Fibroblast of lung (primary cell): ENCODE measurements around the gene PLEKHA7. TPM values are rescaled to one million over a fixed set of nuclear protein-coding genes. Genes with fewer than 3 reads are reported as not detected.

Experiments used
- DNase-seq, 2 donors: peaks; one replicate each; pipeline versions ENCODE4 v3.0.0 to v3.0.0-alpha.2; 2010; ENCODE audit warnings: low read depth in 2 of 2
- H2AFZ ChIP-seq: 2 replicates; pipeline ENCODE4 v1.5.1; 2012; ENCODE audit warnings: low read length, control low read depth, inconsistent platforms
- H3K27ac ChIP-seq: 2 replicates; pipeline ENCODE4 v1.5.1; 2011; ENCODE audit warnings: low read length, control low read depth; ENCODE audit not compliant: insufficient read depth
- H3K27me3 ChIP-seq: 2 replicates; pipeline ENCODE4 v1.5.1; 2011; ENCODE audit warnings: mild to moderate bottlenecking, low read length; ENCODE audit not compliant: control insufficient read depth, insufficient read depth
- H3K36me3 ChIP-seq: 2 replicates; pipeline ENCODE4 v1.5.1; 2011; ENCODE audit warnings: low read length; ENCODE audit not compliant: control insufficient read depth, insufficient read depth
- H3K4me1 ChIP-seq: 2 replicates; pipeline ENCODE4 v1.5.1; 2011; ENCODE audit warnings: low read length; ENCODE audit not compliant: control insufficient read depth, insufficient read depth; ENCODE audit errors: extremely low read depth
- H3K4me2 ChIP-seq: 2 replicates; pipeline ENCODE4 v1.5.1; 2011; ENCODE audit warnings: low read length, control low read depth; ENCODE audit not compliant: insufficient read depth; ENCODE audit errors: extremely low read depth
- H3K4me3 ChIP-seq, 4 experiments: fragments of 200-600 bp in 1 of 4; sonication (generic) in 1 of 4; replicated peaks in 1 of 4; 2 replicates each; pipeline ENCODE4 v1.5.1; 2011 to 2016; ENCODE audit warnings: low read length in 4 of 4, low read depth in 3 of 4, mild to moderate bottlenecking in 3 of 4, control low read depth in 2 of 4, inconsistent platforms in 1 of 4, mixed read lengths in 1 of 4; ENCODE audit not compliant: insufficient read depth in 1 of 4; ENCODE audit errors: control extremely low read depth in 1 of 4
- H3K79me2 ChIP-seq: 2 replicates; pipeline ENCODE4 v1.5.1; 2012; ENCODE audit warnings: mild to moderate bottlenecking, low read length, inconsistent platforms; ENCODE audit not compliant: control insufficient read depth, insufficient read depth
- H3K9ac ChIP-seq: 2 replicates; pipeline ENCODE4 v1.5.1; 2011; ENCODE audit warnings: mild to moderate bottlenecking, low read length, control low read depth; ENCODE audit not compliant: insufficient read depth
- H3K9me3 ChIP-seq: 2 replicates; pipeline ENCODE4 v1.5.1; 2012; ENCODE audit warnings: low read depth, low read length; ENCODE audit not compliant: control insufficient read depth, insufficient read depth
- H4K20me1 ChIP-seq: 2 replicates; pipeline ENCODE4 v1.5.1; 2011; ENCODE audit warnings: low read length; ENCODE audit not compliant: control insufficient read depth, insufficient read depth; ENCODE audit errors: extremely low read depth
- EZH2 ChIP-seq: IDR thresholded peaks from 2 replicates; pipeline ENCODE4 v1.5.1; 2012; ENCODE audit warnings: low read length, control low read depth, mild to moderate bottlenecking; ENCODE audit errors: missing control alignments
- polyA plus RNA-seq, 2 donors: library from polyadenylated mRNA; depleted of rRNA in 1 of 2; stranded (reverse) in 1 of 2; unstranded in 1 of 2; fragments of >200 nt; gene quantifications; 2 replicates each; pipeline ENCODE4 v1.2.1, GENCODE V29; 2011 to 2012; ENCODE audit warnings: missing spikeins in 1 of 2
- total RNA-seq: library from RNA; depleted of rRNA; stranded (reverse); fragments of >200 nt; gene quantifications from 2 replicates; pipeline ENCODE4 v1.2.1, GENCODE V29; 2014
- TF ChIP-seq, protein P1 (sequence below), 2 donors: IDR thresholded peaks in 1 of 2; conservative IDR thresholded peaks in 1 of 2; 1 replicate in 1 of 2; 2 replicates in 1 of 2; pipeline ENCODE4 v1.5.1; 2011 to 2012; ENCODE audit warnings: low read length in 2 of 2, control low read depth in 1 of 2, inconsistent platforms in 1 of 2, low read depth in 1 of 2, mild to moderate bottlenecking in 1 of 2

Gene PLEKHA7
- total and polyA plus RNA-seq, 2 donors (not counting 1 experiment from before 2014, with no cell fraction given), result 0.11 to 0.17 TPM

- no peak overlapping the region for H3K4me2 ChIP-seq
- DNase-seq, result no peak
- H3K4me3 ChIP-seq, result no peak overlapping the region
- no peaks in the 10 kb centered on the region for H3K9me3 ChIP-seq
- no peak overlapping the region for H2AFZ ChIP-seq
- TF ChIP-seq EZH2, result no peak
- TF ChIP-seq, protein P1, sequence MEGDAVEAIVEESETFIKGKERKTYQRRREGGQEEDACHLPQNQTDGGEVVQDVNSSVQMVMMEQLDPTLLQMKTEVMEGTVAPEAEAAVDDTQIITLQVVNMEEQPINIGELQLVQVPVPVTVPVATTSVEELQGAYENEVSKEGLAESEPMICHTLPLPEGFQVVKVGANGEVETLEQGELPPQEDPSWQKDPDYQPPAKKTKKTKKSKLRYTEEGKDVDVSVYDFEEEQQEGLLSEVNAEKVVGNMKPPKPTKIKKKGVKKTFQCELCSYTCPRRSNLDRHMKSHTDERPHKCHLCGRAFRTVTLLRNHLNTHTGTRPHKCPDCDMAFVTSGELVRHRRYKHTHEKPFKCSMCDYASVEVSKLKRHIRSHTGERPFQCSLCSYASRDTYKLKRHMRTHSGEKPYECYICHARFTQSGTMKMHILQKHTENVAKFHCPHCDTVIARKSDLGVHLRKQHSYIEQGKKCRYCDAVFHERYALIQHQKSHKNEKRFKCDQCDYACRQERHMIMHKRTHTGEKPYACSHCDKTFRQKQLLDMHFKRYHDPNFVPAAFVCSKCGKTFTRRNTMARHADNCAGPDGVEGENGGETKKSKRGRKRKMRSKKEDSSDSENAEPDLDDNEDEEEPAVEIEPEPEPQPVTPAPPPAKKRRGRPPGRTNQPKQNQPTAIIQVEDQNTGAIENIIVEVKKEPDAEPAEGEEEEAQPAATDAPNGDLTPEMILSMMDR (conservative IDR thresholded peaks at IDR 0.05 in 1 of 2, IDR thresholded peaks at IDR 0.05 in 1 of 2; ENCODE audit: low read depth in 1 of 2, low read length in 2 of 2), result no peak
- H3K36me3 ChIP-seq, result peaks cover 8% of the 10 kb centered on the region
- H4K20me1 ChIP-seq, result peaks cover 2% of the 10 kb centered on the region
- H3K27ac ChIP-seq, result no peak overlapping the region
- H3K27me3 ChIP-seq, result no peaks in the 10 kb centered on the region
- H3K4me1 ChIP-seq, result no peaks in the 10 kb centered on the region
- peaks cover 3% of the 10 kb centered on the region for H3K79me2 ChIP-seq
- no peak overlapping the region for H3K9ac ChIP-seq
Measured at GRCh38 chr11:16750417-16750816, 263.8 kb downstream of the PLEKHA7 start.

DNA sequence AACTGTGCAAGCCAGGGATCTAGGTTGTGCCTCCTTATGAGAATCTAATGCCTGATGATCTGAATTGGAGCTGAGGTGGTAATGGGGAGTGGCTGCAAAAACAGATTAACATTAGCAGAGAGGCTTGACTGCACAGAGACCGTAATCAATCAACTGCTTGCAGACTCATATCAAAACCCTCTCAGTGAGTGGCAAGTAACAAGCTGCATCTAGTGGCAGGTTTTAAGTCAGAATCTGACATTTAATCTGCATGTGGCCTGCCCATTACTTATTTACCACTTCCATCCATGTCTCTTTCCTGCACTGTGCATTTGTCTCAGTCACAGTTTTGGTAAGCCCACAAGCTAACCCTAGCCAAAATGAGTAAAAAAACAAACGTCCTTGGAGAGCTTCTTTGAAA lies 264.5 kb downstream of the PLEKHA7 start:
- peaks cover 8% of the 10 kb centered on the region for H3K79me2 ChIP-seq
- no peak overlapping the region for H3K4me3 ChIP-seq
- TF ChIP-seq EZH2, result no peak
- TF ChIP-seq, protein P1 (conservative IDR thresholded peaks at IDR 0.05 in 1 of 2, IDR thresholded peaks at IDR 0.05 in 1 of 2; ENCODE audit: low read depth in 1 of 2, low read length in 2 of 2), result no peak
- no peak overlapping the region for H3K27ac ChIP-seq
- no peaks in the 10 kb centered on the region for H3K27me3 ChIP-seq
- DNase-seq, result no peak
- H3K9me3 ChIP-seq, result no peaks in the 10 kb centered on the region
- H3K9ac ChIP-seq, result no peak overlapping the region
- H3K4me2 ChIP-seq, result no peak overlapping the region
- no peaks in the 10 kb centered on the region for H3K4me1 ChIP-seq
- peaks cover 2% of the 10 kb centered on the region for H4K20me1 ChIP-seq
- no peak overlapping the region for H2AFZ ChIP-seq
- peaks cover 8% of the 10 kb centered on the region for H3K36me3 ChIP-seq

DNA sequence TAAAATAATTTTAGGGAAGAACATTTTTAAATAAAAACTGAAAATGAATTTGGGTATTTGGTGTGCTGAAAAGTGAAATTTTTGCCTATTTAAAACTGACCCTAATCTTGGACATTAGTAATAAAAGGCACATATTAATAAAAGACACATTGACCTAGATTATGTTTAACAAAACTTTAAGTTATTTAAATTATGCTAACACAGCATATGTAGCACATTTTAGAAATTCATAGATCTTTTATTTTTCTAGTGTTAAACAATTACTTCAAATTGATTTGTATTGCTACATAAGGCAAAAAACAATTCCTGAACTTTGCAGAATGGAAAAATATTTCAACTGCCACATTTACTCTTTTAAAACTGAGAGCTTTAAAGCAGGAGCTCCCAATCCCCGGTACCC lies 265.1 kb downstream of the PLEKHA7 start:
- Histone ChIP-seq H3K36me3 (peaks cover 8% of the 10 kb centered on the region), H3K27me3 (no peaks in the 10 kb centered on the region), H3K4me2 (no peak overlapping the region), H4K20me1 (peaks cover 2% of the 10 kb centered on the region), H2AFZ (no peak overlapping the region), H3K4me3 (no peak overlapping the region), H3K27ac (no peak overlapping the region), H3K79me2 (peaks cover 13% of the 10 kb centered on the region), H3K4me1 (no peaks in the 10 kb centered on the region), H3K9me3 (no peaks in the 10 kb centered on the region), H3K9ac (no peak overlapping the region)
- no peak for TF ChIP-seq EZH2
- TF ChIP-seq, protein P1 (conservative IDR thresholded peaks at IDR 0.05 in 1 of 2, IDR thresholded peaks at IDR 0.05 in 1 of 2; ENCODE audit: low read depth in 1 of 2, low read length in 2 of 2), result no peak
- no peak for DNase-seq
